HepG2 (cell line): ENCODE results near the gene SMIM36. TPM values are rescaled to one million over a fixed set of nuclear protein-coding genes. Genes with fewer than 3 reads are reported as not detected.

ENCODE experiments used
- ARID2 ChIP-seq: sonication (generic); formaldehyde crosslinking; IDR thresholded peaks from 2 replicates; pipeline ENCODE4 v1.8.1; 2022; ENCODE audit warnings: mild to moderate bottlenecking, missing genetic modification reagents, borderline replicate concordance
- ATM ChIP-seq: fragments of 450-650 bp; IDR thresholded peaks from 2 replicates; pipeline ENCODE4 v1.7.1; 2017; ENCODE audit warnings: mild to moderate bottlenecking, borderline replicate concordance
- CBX5 ChIP-seq: sonication (generic); formaldehyde crosslinking; IDR thresholded peaks from 2 replicates; pipeline ENCODE4 v1.4.0; 2020; ENCODE audit warnings: missing genetic modification reagents, borderline replicate concordance
- CREBL2 ChIP-seq: sonication (generic); formaldehyde crosslinking; IDR thresholded peaks from 2 replicates; pipeline ENCODE4 v1.8.1; 2023; ENCODE audit warnings: missing genetic modification reagents, mild to moderate bottlenecking, borderline replicate concordance
- FOXO1 ChIP-seq: sonication (generic); formaldehyde crosslinking; IDR thresholded peaks from 2 replicates; pipeline ENCODE4 v1.4.0; 2020; ENCODE audit warnings: missing genetic modification reagents
- HES4 ChIP-seq: sonication (generic); formaldehyde crosslinking; IDR thresholded peaks from 2 replicates; pipeline ENCODE4 v1.9.0; 2021; ENCODE audit warnings: mild to moderate bottlenecking, missing genetic modification reagents, borderline replicate concordance
- HMGXB3 ChIP-seq: sonication (generic); formaldehyde crosslinking; IDR thresholded peaks from 2 replicates; pipeline ENCODE4 v1.4.0; 2020; ENCODE audit warnings: missing genetic modification reagents, borderline replicate concordance
- MEIS2 ChIP-seq: sonication (generic); formaldehyde crosslinking; IDR thresholded peaks from 2 replicates; pipeline ENCODE4 v1.9.0; 2021; ENCODE audit warnings: mild to moderate bottlenecking, missing genetic modification reagents
- MYC ChIP-seq: sonication (generic); formaldehyde crosslinking; IDR thresholded peaks from 2 replicates; pipeline ENCODE4 v1.9.0; 2021; ENCODE audit warnings: missing genetic modification reagents, borderline replicate concordance
- NCOA5 ChIP-seq: sonication (generic); formaldehyde crosslinking; IDR thresholded peaks from 2 replicates; pipeline ENCODE4 v1.4.0; 2020; ENCODE audit warnings: missing genetic modification reagents
- NFIC ChIP-seq: IDR thresholded peaks from 2 replicates; pipeline ENCODE4 v1.6.1; 2012; ENCODE audit warnings: mild to moderate bottlenecking, low read length, inconsistent platforms
- NR2F6 ChIP-seq, 2 experiments: IDR thresholded peaks; 2 replicates each; pipeline ENCODE4 v1.6.1; 2016; ENCODE audit warnings: antibody characterized with exemption in 1 of 2, mild to moderate bottlenecking in 1 of 2
- PBX2 ChIP-seq: IDR thresholded peaks from 2 replicates; pipeline ENCODE4 v1.6.1; 2016; ENCODE audit warnings: control low read depth
- POLR2AphosphoS5 ChIP-seq: IDR thresholded peaks from 2 replicates; pipeline ENCODE4 v1.6.1; 2012; ENCODE audit warnings: low read depth, low read length
- RFX3 ChIP-seq: IDR thresholded peaks from 2 replicates; pipeline ENCODE4 v1.6.1; 2016; ENCODE audit warnings: missing biosample characterization, missing genetic modification reagents
- SOX5 ChIP-seq: IDR thresholded peaks from 2 replicates; pipeline ENCODE4 v1.6.1; 2016; ENCODE audit warnings: borderline replicate concordance
- SRSF4 ChIP-seq: fragments of 200-400 bp; formaldehyde crosslinking; IDR thresholded peaks from one replicate; pipeline ENCODE4 v1.6.1; 2018; ENCODE audit warnings: mild to moderate bottlenecking, low read depth, low read length, moderate library complexity; ENCODE audit not compliant: poor library complexity, severe bottlenecking
- TP53 ChIP-seq: sonication (generic); formaldehyde crosslinking; conservative IDR thresholded peaks from 2 replicates; pipeline ENCODE4 v1.4.0; 2020; ENCODE audit warnings: missing genetic modification reagents
- XRCC5 ChIP-seq: fragments of 200-400 bp; formaldehyde crosslinking; optimal IDR thresholded peaks from 2 replicates; pipeline ENCODE3; 2017; ENCODE audit warnings: mild to moderate bottlenecking, low read length
- YY1 ChIP-seq: IDR thresholded peaks from 2 replicates; pipeline ENCODE4 v1.6.1; 2011; ENCODE audit warnings: low read length, low read depth, moderate library complexity, mild to moderate bottlenecking; ENCODE audit not compliant: insufficient read depth, insufficient replicate concordance
- ZFYVE20 ChIP-seq: sonication (generic); formaldehyde crosslinking; IDR thresholded peaks from 2 replicates; pipeline ENCODE4 v1.8.0; 2023; ENCODE audit warnings: low read depth, mild to moderate bottlenecking, moderate library complexity, missing genetic modification reagents, borderline replicate concordance
- ZNF205 ChIP-seq: IDR thresholded peaks from 2 replicates; pipeline ENCODE4 v1.6.1; 2018; ENCODE audit warnings: missing biosample characterization, missing genetic modification reagents
- ZNF282 ChIP-seq: fragments of 450-650 bp; IDR thresholded peaks from 2 replicates; pipeline ENCODE4 v1.6.1; 2018; ENCODE audit not compliant: partially characterized antibody
- polyA plus RNA-seq, 8 experiments: library from polyadenylated mRNA; depleted of rRNA in 3 of 8; stranded (reverse) in 7 of 8; unstranded in 1 of 8; fragments of >200 nt; fragmentation: Illumina TruSeq in 4 of 8; extraction: Trizol in 4 of 8; gene quantifications; 2 replicates each; pipeline versions ENCODE4 v1.2.1 to v1.2.3, GENCODE V29; 2011 to 2016; ENCODE audit warnings: low read depth in 4 of 8, missing spikeins in 1 of 8, mixed read lengths in 1 of 8; ENCODE audit not compliant: insufficient read depth in 1 of 8
- total RNA-seq, 5 experiments: library from RNA; depleted of rRNA; stranded (reverse); fragments of >200 nt; fragmentation: Illumina TruSeq; extraction: Trizol; gene quantifications; 2 replicates each; pipeline ENCODE4 v1.2.3, GENCODE V29; 2016; ENCODE audit warnings: low read depth in 1 of 5
- TF ChIP-seq, protein P1 (sequence below): sonication (generic); formaldehyde crosslinking; IDR thresholded peaks from 2 replicates; pipeline ENCODE4 v1.4.0; 2020; ENCODE audit warnings: mild to moderate bottlenecking, missing genetic modification reagents
- TF ChIP-seq, protein P2 (sequence below): sonication (generic); formaldehyde crosslinking; IDR thresholded peaks from 2 replicates; pipeline ENCODE4 v1.8.1; 2023; ENCODE audit warnings: mild to moderate bottlenecking, inconsistent platforms, moderate library complexity, missing genetic modification reagents, borderline replicate concordance

The SMIM36 gene
- total and polyA plus RNA-seq, 2 of the 13 experiments (the other 11 are each of a cell fraction or from before 2014, with no cell fraction given): not detected

DNA sequence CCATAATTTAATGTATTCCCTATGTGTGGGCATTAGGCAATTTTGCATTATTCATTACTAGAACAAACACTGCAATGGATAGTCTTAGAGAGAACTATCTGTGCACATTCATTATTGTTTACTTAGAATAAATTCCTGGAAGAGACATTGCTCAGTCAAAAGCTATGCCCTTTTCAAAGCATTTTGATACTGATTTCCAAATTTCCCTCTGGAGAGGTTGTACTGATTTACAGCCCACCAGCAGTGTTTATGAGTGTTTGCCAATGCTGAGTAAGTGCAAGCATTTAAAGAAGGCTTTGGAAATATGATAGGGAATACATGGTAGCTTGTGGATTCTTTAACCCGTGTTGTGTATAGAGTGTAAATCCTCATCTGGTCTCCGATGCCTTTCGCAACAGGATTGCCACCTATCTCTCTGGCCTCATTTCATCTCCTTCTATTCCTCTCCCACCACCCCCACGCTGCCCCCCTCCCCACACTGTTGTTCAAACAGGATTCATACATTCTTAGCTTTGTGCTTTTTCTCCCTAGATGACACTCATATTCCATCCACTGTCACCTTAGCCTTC, 56.3 kb downstream of the SMIM36 start (continued):
- TF ChIP-seq HMGXB3 (CRISPR knock-in tag) (no peak), POLR2AphosphoS5 (no peak), ZFYVE20 (CRISPR knock-in tag) (no peak), TP53 (CRISPR knock-in tag) (no peak), ATM (no peak), SRSF4 (no peak), NR2F6 (IDR thresholded peaks at IDR 0.05) (peak; percentile 21; the same call in 1 of the 2 replicates), NR2F6 (CRISPR knock-in tag; IDR thresholded peaks at IDR 0.05) (peak; percentile 54; the same call in 1 of the 2 replicates), ARID2 (CRISPR knock-in tag) (no peak), HES4 (CRISPR knock-in tag) (no peak), CBX5 (CRISPR knock-in tag) (no peak), NFIC (peak; percentile 47; the same call in 1 of the 2 replicates), RFX3 (CRISPR knock-in tag) (no peak), YY1 (no peak), FOXO1 (CRISPR knock-in tag) (0 out of 2 replicates have a peak, but pooled peaks have one; percentile 15), SOX5 (CRISPR knock-in tag) (peak; percentile 80), CREBL2 (no peak), XRCC5 (no peak), NCOA5 (CRISPR knock-in tag) (no peak), ZNF205 (CRISPR knock-in tag) (peak; percentile 73; the same call in 1 of the 2 replicates), MEIS2 (CRISPR knock-in tag) (no peak; the same call in 1 of the 2 replicates), PBX2 (CRISPR knock-in tag) (no peak), ZNF282 (no peak), MYC (CRISPR knock-in tag) (no peak)
- TF ChIP-seq, protein P1, sequence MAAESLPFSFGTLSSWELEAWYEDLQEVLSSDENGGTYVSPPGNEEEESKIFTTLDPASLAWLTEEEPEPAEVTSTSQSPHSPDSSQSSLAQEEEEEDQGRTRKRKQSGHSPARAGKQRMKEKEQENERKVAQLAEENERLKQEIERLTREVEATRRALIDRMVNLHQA (CRISPR knock-in tag): no peak
- TF ChIP-seq, protein P2, sequence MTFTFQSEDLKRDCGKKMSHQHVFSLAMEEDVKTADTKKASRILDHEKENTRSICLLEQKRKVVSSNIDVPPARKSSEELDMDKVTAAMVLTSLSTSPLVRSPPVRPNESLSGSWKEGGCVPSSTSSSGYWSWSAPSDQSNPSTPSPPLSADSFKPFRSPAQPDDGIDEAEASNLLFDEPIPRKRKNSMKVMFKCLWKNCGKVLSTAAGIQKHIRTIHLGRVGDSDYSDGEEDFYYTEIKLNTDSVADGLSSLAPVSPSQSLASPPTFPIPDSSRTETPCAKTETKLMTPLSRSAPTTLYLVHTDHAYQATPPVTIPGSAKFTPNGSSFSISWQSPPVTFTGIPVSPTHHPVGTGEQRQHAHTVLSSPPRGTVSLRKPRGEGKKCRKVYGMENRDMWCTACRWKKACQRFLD (CRISPR knock-in tag): no peak
